IMR-90 (cell line): Measurements from ENCODE around the gene GSTT2B. TPM values are rescaled to one million over a fixed set of nuclear protein-coding genes. Genes with fewer than 3 reads are reported as not detected.
"Not testable (repeated sequence)": the region's sequence is repeated elsewhere in the genome, so short reads cannot be mapped to it uniquely, and the experiment has no call there.

Experiments used
- ATAC-seq: fragments of 200-7000 bp; cut with Tn5 transposase; 2 replicates; pipeline ENCODE4 v1.9.1; 2020; ENCODE audit warnings: low read depth, mild to moderate bottlenecking, moderate library complexity
- BruUV-seq: library from RNA; stranded (reverse); fragments of 400-500 nt; replicated peaks from 2 replicates; lab custom pipeline; 2021; lab: Mats Ljungman, UMichigan
- CTCF ChIA-PET: fragments of 300-600 bp; formaldehyde crosslinking; extraction: SDS; loops from one replicate; lab custom pipeline; 2021; ENCODE audit warnings: antibody characterized with exemption; lab: Yijun Ruan, JAX
- POLR2A ChIA-PET: fragments of 300-600 bp; sonication (Branson Sonifier 250); formaldehyde crosslinking; loops from one replicate; lab custom pipeline; 2022; ENCODE audit warnings: antibody characterized with exemption; ENCODE audit not compliant: unreplicated experiment; lab: Charles Lee
- DNase-seq: peaks from one replicate; pipeline ENCODE4 v3.0.0; 2013
- H2AFZ ChIP-seq: replicated peaks from 2 replicates; pipeline ENCODE3; 2013; ENCODE audit warnings: low read length, mild to moderate bottlenecking; ENCODE audit not compliant: poor library complexity
- H2AK5ac ChIP-seq: 2 replicates; pipeline ENCODE4 v1.6.1; 2013; ENCODE audit warnings: low read depth, low read length, inconsistent platforms
- H2AK9ac ChIP-seq: replicated peaks from 2 replicates; pipeline ENCODE3; 2013; ENCODE audit warnings: mild to moderate bottlenecking, low read depth, low read length, moderate library complexity; ENCODE audit not compliant: poor library complexity
- H2BK120ac ChIP-seq: 2 replicates; pipeline ENCODE4 v1.6.1; 2013; ENCODE audit warnings: low read depth, low read length, inconsistent platforms
- H2BK15ac ChIP-seq: 3 replicates; pipeline ENCODE4 v1.6.1; 2013; ENCODE audit warnings: low read depth, low read length, inconsistent platforms
- H2BK20ac ChIP-seq: 2 replicates; pipeline ENCODE4 v1.6.1; 2013; ENCODE audit warnings: low read depth, mild to moderate bottlenecking, inconsistent platforms, low read length, moderate library complexity
- H2BK5ac ChIP-seq: 2 replicates; pipeline ENCODE4 v1.6.1; 2013; ENCODE audit warnings: mild to moderate bottlenecking, low read depth, low read length, inconsistent platforms; ENCODE audit not compliant: poor library complexity, severe bottlenecking
- H3K14ac ChIP-seq: replicated peaks from 2 replicates; pipeline ENCODE4 v1.6.1; 2013; ENCODE audit warnings: low read depth, low read length, inconsistent platforms
- H3K18ac ChIP-seq: 2 replicates; pipeline ENCODE4 v1.6.1; 2013; ENCODE audit warnings: low read depth, low read length, control low read depth
- H3K23ac ChIP-seq: 2 replicates; pipeline ENCODE4 v1.6.1; 2013; ENCODE audit warnings: low read depth, low read length, inconsistent platforms
- H3K27ac ChIP-seq: 2 replicates; pipeline ENCODE4 v1.5.1; 2013; ENCODE audit warnings: mild to moderate bottlenecking, control low read depth, low read length; ENCODE audit not compliant: insufficient read depth
- H3K27me3 ChIP-seq: 2 replicates; pipeline ENCODE4 v1.6.1; 2013; ENCODE audit warnings: low read length; ENCODE audit not compliant: control insufficient read depth, insufficient read depth
- H3K36me3 ChIP-seq: 2 replicates; pipeline ENCODE4 v1.6.1; 2013; ENCODE audit warnings: low read length, mixed read lengths; ENCODE audit not compliant: control insufficient read depth, insufficient read depth
- H3K4ac ChIP-seq: 2 replicates; pipeline ENCODE4 v1.6.1; 2013; ENCODE audit warnings: low read depth, low read length, inconsistent platforms
- H3K4me1 ChIP-seq: 2 replicates; pipeline ENCODE4 v1.6.1; 2013; ENCODE audit warnings: low read length, mixed read lengths; ENCODE audit not compliant: control insufficient read depth, insufficient read depth
- H3K4me2 ChIP-seq: 2 replicates; pipeline ENCODE4 v1.6.1; 2013; ENCODE audit warnings: low read depth, mild to moderate bottlenecking, control low read depth, low read length, moderate library complexity
- H3K4me3 ChIP-seq: 2 replicates; pipeline ENCODE4 v1.5.1; 2013; ENCODE audit warnings: low read depth, mild to moderate bottlenecking, control low read depth, low read length, moderate library complexity; ENCODE audit not compliant: insufficient read depth
- H3K56ac ChIP-seq: 2 replicates; pipeline ENCODE4 v1.6.1; 2013; ENCODE audit warnings: low read length, inconsistent platforms; ENCODE audit not compliant: insufficient read depth; ENCODE audit errors: extremely low read depth
- H3K79me1 ChIP-seq, 2 experiments: 2 replicates each; pipeline ENCODE4 v1.6.1; 2013; ENCODE audit warnings: low read length in 2 of 2, inconsistent platforms in 1 of 2, low read depth in 1 of 2
- H3K9ac ChIP-seq: 2 replicates; pipeline ENCODE4 v1.6.1; 2013; ENCODE audit warnings: low read depth, low read length, control low read depth
- H3K9me1 ChIP-seq: 2 replicates; pipeline ENCODE4 v1.6.1; 2013; ENCODE audit warnings: low read length, inconsistent platforms; ENCODE audit not compliant: insufficient read depth
- H3K9me3 ChIP-seq: 2 replicates; pipeline ENCODE4 v1.6.1; 2013; ENCODE audit warnings: low read length; ENCODE audit not compliant: control insufficient read depth, insufficient read depth
- H4K20me1 ChIP-seq: 2 replicates; pipeline ENCODE4 v1.6.1; 2013; ENCODE audit warnings: low read length, inconsistent platforms; ENCODE audit not compliant: insufficient read depth
- H4K5ac ChIP-seq: 2 replicates; pipeline ENCODE4 v1.6.1; 2013; ENCODE audit warnings: mild to moderate bottlenecking, low read depth, low read length, control low read depth
- H4K8ac ChIP-seq, 2 experiments: 2 replicates each; pipeline ENCODE4 v1.6.1; 2013; ENCODE audit warnings: low read depth in 2 of 2, low read length in 2 of 2, control low read depth in 1 of 2, inconsistent platforms in 1 of 2
- H4K91ac ChIP-seq: 2 replicates; pipeline ENCODE4 v1.6.1; 2013; ENCODE audit warnings: low read depth, low read length, inconsistent platforms; ENCODE audit not compliant: insufficient read depth
- NFE2L2 ChIP-seq: fragments of 150-350 bp; IDR thresholded peaks from 2 replicates; pipeline ENCODE4 v1.6.1; 2016; ENCODE audit warnings: low read depth, mild to moderate bottlenecking, low read length
- WGBS, 2 experiments: methylation state at CpG; one replicate each; pipeline versions ENCODE4 v1.1.5 to v1.1.7; 2013; ENCODE audit warnings: missing lambda C conversion rate in 2 of 2; ENCODE audit not compliant: insufficient read length in 1 of 2; ENCODE audit errors: extremely low coverage in 2 of 2; 5-methylcytosine and 5-hydroxymethylcytosine counted together
- dilution Hi-C: fragments of 300-500 bp; cut with HindIII; formaldehyde crosslinking; loops from one replicate; pipeline ENCODE4 v1.14.3; 2018; ENCODE audit warnings: low sequenced_read_pairs; ENCODE audit not compliant: unreplicated experiment
- in situ Hi-C: fragments of 300-500 bp; cut with MboI; formaldehyde crosslinking; loops from 3 replicates; pipeline ENCODE4 v1.14.3; 2019; ENCODE audit warnings: low sequenced_read_pairs, inconsistent platforms, mixed read lengths
- intact Hi-C: fragments of 100-400 bp; cut with micrococcal nuclease; formaldehyde crosslinking; loops from 2 replicates; pipeline ENCODE4 v1.10.0; 2022
- polyA plus RNA-seq, 3 experiments: library from polyadenylated mRNA; depleted of rRNA; stranded (reverse); fragments of >200 nt; gene quantifications; 2 replicates each; pipeline ENCODE4 v1.2.3, GENCODE V29; 2012; ENCODE audit warnings: low replicate concordance in 1 of 3
- total RNA-seq: library from RNA; depleted of rRNA; stranded (reverse); fragments of >200 nt; gene quantifications from 2 replicates; pipeline ENCODE4 v1.2.3, GENCODE V29; 2012

The GSTT2B gene
- total and polyA plus RNA-seq, 2 of the 4 experiments (the other 2 are of a cell fraction) = 15.1 to 77.0 TPM

DNA sequence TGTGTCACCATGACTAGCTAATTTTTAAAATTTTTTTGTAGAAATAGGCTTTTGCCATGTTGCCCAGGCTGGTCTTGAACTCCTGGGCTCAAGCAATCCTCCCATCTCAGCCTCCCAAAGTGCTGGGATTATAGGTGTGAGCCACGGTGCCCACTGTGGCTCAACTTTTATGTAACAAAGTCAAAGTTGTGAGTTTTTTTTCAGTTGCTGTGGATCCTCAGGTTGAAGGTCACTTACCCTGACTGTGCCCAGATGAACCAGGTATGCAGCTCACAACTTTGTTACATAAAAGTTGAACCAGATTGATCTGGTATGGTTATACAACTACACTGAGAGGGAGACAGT lies 40.8 kb downstream of the GSTT2B start:
- peak overlapping the region; percentile 18 for H2AFZ ChIP-seq
- H3K9me1 ChIP-seq, in situ Hi-C loops, H3K9me3 ChIP-seq, intact Hi-C loops, ATAC-seq, H3K27me3 ChIP-seq, H4K20me1 ChIP-seq, H3K4me1 ChIP-seq, H3K4me2 ChIP-seq, POLR2A ChIA-PET, BruUV-seq, dilution Hi-C loops, CTCF ChIA-PET, H3K4me3 ChIP-seq, H3K79me1 ChIP-seq, H3K36me3 ChIP-seq, DNase-seq: not testable (repeated sequence)
- peak overlapping the region; percentile 89 for H2BK15ac ChIP-seq
- H3K56ac ChIP-seq = peak overlapping the region; percentile 45; the same call in 1 of the 2 replicates
- TF ChIP-seq NFE2L2 = 0 out of 2 replicates have a peak, but pooled peaks have one; percentile 43
- H2BK5ac ChIP-seq = peak overlapping the region; percentile 98
- peak overlapping the region; percentile 57 for H3K9ac ChIP-seq
- peak overlapping the region; percentile 36 to 91 for H4K8ac ChIP-seq
- peak overlapping the region; percentile 94 for H2BK20ac ChIP-seq
- peak overlapping the region; percentile 68; the same call in 1 of the 2 replicates for H3K23ac ChIP-seq
- peak overlapping the region; percentile 7 for H2AK9ac ChIP-seq
- peak overlapping the region; percentile 89 for H2AK5ac ChIP-seq
- WGBS, 2 experiments = no CpG with 5 or more reads among the region's 1 CpG
- peak overlapping the region; percentile 95 for H4K5ac ChIP-seq
- H3K18ac ChIP-seq = peak overlapping the region; percentile 95
- peak overlapping the region; percentile 90 for H3K14ac ChIP-seq
- H3K27ac ChIP-seq = peak overlapping the region; percentile 98
- H2BK120ac ChIP-seq = peak overlapping the region; percentile 98
- peak overlapping the region; percentile 95 for H3K4ac ChIP-seq
- H4K91ac ChIP-seq = peak overlapping the region; percentile 89
